Glutamatergic neuron (in vitro differentiated cells): ENCODE results near the gene SLC5A10. TPM values are rescaled to one million over a fixed set of nuclear protein-coding genes. Genes with fewer than 3 reads are reported as not detected.
"Not testable (repeated sequence)": the region's sequence is repeated elsewhere in the genome, so short reads cannot be mapped to it uniquely, and the experiment has no call there.

Source experiments
- DNase-seq: peaks from one replicate; pipeline ENCODE4 v3.0.0; 2022
- H3K27ac Mint-ChIP-seq: one replicate; pipeline ENCODE4 v1.8.0; 2020; ENCODE audit warnings: mild to moderate bottlenecking, mixed read lengths, inconsistent platforms; ENCODE audit not compliant: unreplicated experiment
- H3K27me3 Mint-ChIP-seq: one replicate; pipeline ENCODE4 v1.8.0; 2020; ENCODE audit warnings: mild to moderate bottlenecking, moderate library complexity, mixed read lengths, inconsistent platforms; ENCODE audit not compliant: unreplicated experiment
- H3K36me3 Mint-ChIP-seq: one replicate; pipeline ENCODE4 v1.8.0; 2020; ENCODE audit warnings: mild to moderate bottlenecking, mixed read lengths, inconsistent platforms; ENCODE audit not compliant: unreplicated experiment
- H3K4me1 Mint-ChIP-seq: one replicate; pipeline ENCODE4 v1.8.0; 2020; ENCODE audit warnings: mild to moderate bottlenecking, low read depth, mixed read lengths, inconsistent platforms; ENCODE audit not compliant: unreplicated experiment
- H3K4me3 Mint-ChIP-seq: one replicate; pipeline ENCODE4 v1.8.0; 2020; ENCODE audit warnings: mild to moderate bottlenecking, mixed read lengths, inconsistent platforms; ENCODE audit not compliant: unreplicated experiment
- H3K9me3 Mint-ChIP-seq: one replicate; pipeline ENCODE4 v1.8.0; 2020; ENCODE audit warnings: mild to moderate bottlenecking, moderate library complexity, mixed read lengths, inconsistent platforms; ENCODE audit not compliant: unreplicated experiment
- CTCF ChIP-seq: fragments of 200-600 bp; sonication (generic); IDR thresholded peaks from one replicate; pipeline ENCODE4 v1.5.0; 2021; ENCODE audit not compliant: partially characterized antibody, unreplicated experiment
- total RNA-seq: library from RNA; stranded (reverse); fragmentation: NEBNext Ultra II Directional; extraction: Animal tissue kit (Norgen Biotek cat#: 25700); gene quantifications from one replicate; pipeline ENCODE4 v1.2.1, GENCODE V29; 2021; ENCODE audit not compliant: unreplicated experiment

Gene SLC5A10
- total RNA-seq, 1 donor from 2014 or later, result not detected

DNA sequence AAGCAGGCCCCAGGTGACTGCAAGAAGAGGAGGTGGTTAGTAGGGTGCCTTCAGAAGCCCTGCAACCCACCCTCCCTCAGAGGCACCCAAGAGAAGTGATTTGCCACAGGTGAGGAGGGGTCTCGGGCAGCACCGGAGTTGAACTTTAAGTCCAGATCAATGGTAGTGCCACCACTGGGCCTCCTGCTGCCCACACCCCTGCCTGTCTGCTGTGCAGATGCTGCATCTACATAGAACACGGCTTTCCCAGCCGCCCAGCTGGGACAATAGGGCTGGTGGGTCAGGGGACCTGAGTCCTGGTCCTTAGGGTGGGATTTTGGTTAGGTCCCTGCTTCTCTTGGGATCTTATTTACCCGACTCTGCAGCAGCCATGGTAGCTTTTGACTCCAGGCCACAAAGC, 70.2 kb downstream of the SLC5A10 start:
- Mint-ChIP-seq H3K9me3 (peaks cover 5% of the 10 kb centered on the region), H3K4me3 (no peak overlapping the region), H3K27me3 (peaks cover 5% of the 10 kb centered on the region), H3K4me1 (peaks cover 6% of the 10 kb centered on the region), H3K27ac (no peak overlapping the region), H3K36me3 (no peaks in the 10 kb centered on the region)
- DNase-seq, result no peak
- TF ChIP-seq CTCF, result no peak

- Mint-ChIP-seq H3K4me1 (peaks cover 6% of the 10 kb centered on the region), H3K9me3 (peaks cover 5% of the 10 kb centered on the region), H3K27ac (peak overlapping the region; percentile 48), H3K36me3 (no peaks in the 10 kb centered on the region), H3K4me3 (no peak overlapping the region), H3K27me3 (peaks cover 5% of the 10 kb centered on the region)
- no peak for DNase-seq
- TF ChIP-seq CTCF, result no peak
Measured at GRCh38 chr17:19022747-19023146, 70.8 kb downstream of the SLC5A10 start.

GRCh38 chr17:19023209-19023999, 71.4 kb downstream of the SLC5A10 start:
- TF ChIP-seq CTCF, result no peak
- Mint-ChIP-seq H3K27ac (no peak overlapping the region), H3K36me3 (no peaks in the 10 kb centered on the region), H3K4me1 (peaks cover 6% of the 10 kb centered on the region), H3K9me3 (peaks cover 5% of the 10 kb centered on the region), H3K27me3 (peaks cover 5% of the 10 kb centered on the region), H3K4me3 (no peak overlapping the region)
- DNase-seq, result peak; percentile 6

GRCh38 chr17:19024101-19025078, 72.4 kb downstream of the SLC5A10 start:
- no peak overlapping the region for H3K27ac Mint-ChIP-seq
- H3K4me3 Mint-ChIP-seq, result no peak overlapping the region
- TF ChIP-seq CTCF, result no peak
- no peaks in the 10 kb centered on the region for H3K36me3 Mint-ChIP-seq
- H3K4me1 Mint-ChIP-seq, result peaks cover 2% of the 10 kb centered on the region
- DNase-seq, result peak; percentile 13
- H3K9me3 Mint-ChIP-seq, result peaks cover 5% of the 10 kb centered on the region
- peaks cover 5% of the 10 kb centered on the region for H3K27me3 Mint-ChIP-seq

- DNase-seq, H3K4me3 Mint-ChIP-seq, H3K9me3 Mint-ChIP-seq, H3K36me3 Mint-ChIP-seq, H3K27ac Mint-ChIP-seq, H3K27me3 Mint-ChIP-seq, H3K4me1 Mint-ChIP-seq: not testable (repeated sequence)
Measured at GRCh38 chr17:19028671-19029070, 76.7 kb downstream of the SLC5A10 start.

GRCh38 chr17:19029740-19030139, 77.8 kb downstream of the SLC5A10 start:
- not testable (repeated sequence) for DNase-seq, H3K9me3 Mint-ChIP-seq, H3K4me1 Mint-ChIP-seq, H3K36me3 Mint-ChIP-seq, H3K27me3 Mint-ChIP-seq, H3K4me3 Mint-ChIP-seq
- peak overlapping the region; percentile 85 for H3K27ac Mint-ChIP-seq

DNA sequence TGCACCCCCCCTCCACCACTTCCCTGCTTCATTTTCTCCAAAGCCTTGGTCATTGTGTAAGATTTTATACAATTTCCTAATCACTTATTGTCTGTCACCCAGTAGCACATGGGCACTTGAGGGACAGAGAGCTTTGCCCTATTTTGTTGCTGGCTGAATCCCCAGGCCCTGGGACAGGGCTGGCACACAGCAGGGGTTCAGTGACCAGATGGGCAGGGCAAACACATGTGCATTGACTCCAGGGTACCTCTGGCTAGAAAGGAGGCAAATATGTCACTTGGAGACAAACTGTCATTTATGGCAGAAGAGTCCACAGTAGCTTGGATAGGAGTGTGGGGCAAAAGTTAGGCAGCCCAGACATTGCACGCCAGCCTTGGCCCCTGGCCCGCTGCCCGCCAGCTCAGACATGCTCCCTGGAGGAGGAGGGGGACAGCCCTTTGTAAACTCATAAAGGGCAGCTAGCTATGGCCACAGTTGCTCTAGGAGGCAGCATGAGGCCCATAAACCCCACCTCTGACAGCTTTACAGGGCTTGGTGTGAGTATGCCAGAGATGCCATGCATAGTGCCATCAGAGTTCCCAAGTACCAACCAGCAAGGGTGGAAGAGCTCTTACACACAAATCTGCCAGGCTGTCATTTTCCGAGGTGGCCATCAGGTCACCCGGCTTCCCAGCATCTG, 78.9 kb downstream of the SLC5A10 start:
- H3K4me3 Mint-ChIP-seq, H3K27me3 Mint-ChIP-seq, H3K4me1 Mint-ChIP-seq, DNase-seq, H3K9me3 Mint-ChIP-seq, H3K36me3 Mint-ChIP-seq, H3K27ac Mint-ChIP-seq: not testable (repeated sequence)
